Measurements from ENCODE around the gene EGFL8.

The EGFL8 gene

DNA sequence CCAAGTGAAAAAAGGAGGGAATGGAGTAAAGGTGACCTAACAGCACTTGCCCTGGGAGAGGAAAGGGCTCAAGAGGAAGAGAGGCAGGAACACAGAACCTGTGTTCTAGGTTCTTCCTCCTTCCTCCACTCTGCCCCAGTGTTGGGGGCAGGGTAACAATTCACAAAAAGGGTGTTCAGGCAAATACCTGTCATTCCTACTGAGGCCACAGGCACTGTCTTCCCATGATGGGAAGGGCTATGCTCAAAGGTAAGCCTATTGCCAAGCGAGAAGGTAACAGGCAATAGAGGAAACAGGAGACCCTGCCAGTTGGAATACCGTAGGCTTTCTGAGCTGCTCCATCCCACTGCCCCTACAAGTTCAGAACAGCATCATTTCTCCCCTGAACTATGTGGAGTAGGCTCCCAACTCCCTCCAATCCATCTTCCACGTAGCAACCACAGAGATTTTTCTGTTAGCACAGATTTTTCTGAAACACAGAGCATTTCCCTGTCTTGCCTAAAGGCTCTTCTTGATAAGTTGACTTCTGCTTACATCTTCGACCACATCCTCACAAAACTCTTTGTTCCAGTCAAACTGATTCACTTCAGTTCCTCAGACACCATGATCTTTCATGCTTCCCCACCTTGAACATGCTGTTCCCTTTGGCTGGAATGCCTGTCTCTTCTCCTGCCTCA lies 8.8 kb downstream of the EGFL8 start:
- TF ChIP-seq, protein P1, sequence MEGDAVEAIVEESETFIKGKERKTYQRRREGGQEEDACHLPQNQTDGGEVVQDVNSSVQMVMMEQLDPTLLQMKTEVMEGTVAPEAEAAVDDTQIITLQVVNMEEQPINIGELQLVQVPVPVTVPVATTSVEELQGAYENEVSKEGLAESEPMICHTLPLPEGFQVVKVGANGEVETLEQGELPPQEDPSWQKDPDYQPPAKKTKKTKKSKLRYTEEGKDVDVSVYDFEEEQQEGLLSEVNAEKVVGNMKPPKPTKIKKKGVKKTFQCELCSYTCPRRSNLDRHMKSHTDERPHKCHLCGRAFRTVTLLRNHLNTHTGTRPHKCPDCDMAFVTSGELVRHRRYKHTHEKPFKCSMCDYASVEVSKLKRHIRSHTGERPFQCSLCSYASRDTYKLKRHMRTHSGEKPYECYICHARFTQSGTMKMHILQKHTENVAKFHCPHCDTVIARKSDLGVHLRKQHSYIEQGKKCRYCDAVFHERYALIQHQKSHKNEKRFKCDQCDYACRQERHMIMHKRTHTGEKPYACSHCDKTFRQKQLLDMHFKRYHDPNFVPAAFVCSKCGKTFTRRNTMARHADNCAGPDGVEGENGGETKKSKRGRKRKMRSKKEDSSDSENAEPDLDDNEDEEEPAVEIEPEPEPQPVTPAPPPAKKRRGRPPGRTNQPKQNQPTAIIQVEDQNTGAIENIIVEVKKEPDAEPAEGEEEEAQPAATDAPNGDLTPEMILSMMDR (IDR thresholded peaks at IDR 0.05): no peak

DNA sequence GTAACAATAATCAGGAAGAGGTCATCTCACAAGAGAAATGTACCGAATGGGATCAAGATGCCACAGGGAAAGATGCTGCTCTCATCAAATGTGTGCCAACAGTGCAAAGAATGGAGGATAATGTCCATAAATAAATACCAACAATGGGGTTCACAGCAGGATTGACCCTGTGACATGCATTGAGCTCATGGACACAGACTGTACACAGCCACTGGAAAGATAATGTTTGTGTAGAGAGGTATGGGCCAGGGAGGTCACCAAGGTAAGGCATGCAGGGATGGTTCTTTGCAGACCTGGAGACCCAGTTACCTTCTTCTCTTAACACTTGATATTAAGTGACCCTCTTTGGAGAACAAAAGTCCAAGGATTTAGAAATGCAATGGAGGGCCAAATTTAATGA lies 10.0 kb downstream of the EGFL8 start:
- TF ChIP-seq, protein P1 (IDR thresholded peaks at IDR 0.05): no peak

DNA sequence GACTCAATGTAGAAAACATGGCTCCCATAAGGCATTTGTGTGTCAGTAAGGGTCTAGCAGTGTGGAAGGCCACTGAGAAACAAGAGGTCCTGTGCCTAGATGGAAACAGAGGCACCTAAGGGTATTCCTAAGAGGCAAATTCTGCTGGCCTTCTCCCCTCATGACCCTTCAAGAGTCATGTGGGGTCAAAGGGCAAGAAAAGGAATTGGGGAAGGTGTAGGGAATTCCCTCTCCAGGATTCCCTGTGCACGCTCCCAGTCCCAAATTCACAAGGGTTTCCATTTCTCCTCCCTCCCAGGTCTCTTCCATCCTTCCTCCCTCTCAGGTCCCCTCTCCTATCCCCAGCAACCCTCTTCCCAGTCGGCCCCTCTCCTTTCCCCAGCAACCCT lies 10.9 kb downstream of the EGFL8 start:
- TF ChIP-seq, protein P1 (IDR thresholded peaks at IDR 0.05): no peak

DNA sequence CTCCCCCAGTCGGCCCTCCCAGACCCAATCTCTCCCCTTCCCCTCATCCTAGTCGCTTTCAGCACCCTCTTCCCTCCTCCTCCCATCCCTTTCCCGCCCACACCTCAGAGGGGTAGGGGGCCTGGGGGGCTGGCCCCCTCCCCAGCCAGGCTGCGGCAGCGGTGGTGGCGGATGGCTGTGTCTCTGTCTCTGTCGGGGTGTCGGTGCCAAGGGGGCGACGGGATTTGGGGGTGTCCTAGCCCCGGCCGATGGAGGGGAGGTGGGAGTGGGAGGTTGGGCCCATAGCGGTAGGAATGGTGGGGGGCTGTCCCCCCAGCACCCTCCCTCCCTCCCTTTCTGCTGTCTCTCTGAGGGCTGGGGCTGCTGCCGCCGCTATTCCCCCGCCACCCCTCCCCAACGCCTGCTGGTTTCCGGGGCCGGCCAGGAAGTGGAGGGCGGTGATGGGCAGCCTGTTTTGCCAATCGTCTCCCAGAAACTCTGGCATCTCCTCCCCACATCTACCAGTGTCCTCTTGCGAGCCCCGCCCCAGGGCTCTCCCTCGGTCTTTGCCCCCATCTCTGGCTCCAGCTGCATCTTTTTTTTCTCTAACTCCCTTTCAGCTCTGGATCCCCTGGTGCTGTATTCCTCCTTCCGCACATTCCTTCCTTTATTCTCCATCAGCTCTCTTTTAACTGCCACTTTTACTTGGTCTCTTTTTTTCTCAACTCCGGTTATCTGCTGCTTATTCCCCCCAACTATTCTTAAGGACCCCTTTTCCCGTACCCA lies 11.5 kb downstream of the EGFL8 start, which contains the start of gene AGPAT1:
Gene AGPAT1 (minus strand): TSS at position 374 of the 765 bp plus-strand sequence. CDS start 4,588 bp downstream, outside the sequence.
- TF ChIP-seq, protein P1 (IDR thresholded peaks at IDR 0.05): no peak

DNA sequence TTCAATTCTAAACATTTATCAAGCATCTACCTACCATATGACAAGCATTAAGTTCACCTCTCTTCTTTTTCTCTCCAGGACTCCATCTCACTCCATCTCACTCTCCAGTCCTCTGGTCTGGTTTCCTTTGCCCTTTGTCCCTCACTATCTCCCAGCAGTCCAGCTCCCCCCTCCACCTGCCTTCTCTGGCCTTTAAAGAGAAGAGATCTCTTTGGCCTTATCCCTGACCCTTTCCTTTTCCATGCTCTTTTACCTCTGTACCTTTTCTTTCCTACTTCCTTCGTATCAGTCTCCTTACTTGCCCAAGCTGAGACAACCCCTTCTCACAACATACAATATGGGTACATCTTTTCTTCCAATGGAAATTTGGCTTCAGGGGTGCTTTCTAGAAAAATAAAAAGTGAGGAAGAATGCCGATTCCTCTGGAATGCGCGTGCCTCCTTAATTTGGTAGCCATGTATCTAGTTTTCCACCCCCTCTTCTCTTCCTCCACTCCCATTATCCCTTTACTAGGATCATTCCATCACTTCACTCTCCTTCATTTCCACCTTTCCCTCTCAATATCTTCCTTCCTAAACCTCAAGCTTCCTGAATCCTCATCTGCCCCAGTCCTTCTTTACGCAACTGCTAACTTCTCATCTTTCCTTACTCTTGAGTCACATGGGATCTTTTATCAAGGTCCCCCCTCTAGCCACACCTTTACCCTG lies 12.2 kb downstream of the EGFL8 start:
- TF ChIP-seq, protein P1 (IDR thresholded peaks at IDR 0.05): no peak

DNA sequence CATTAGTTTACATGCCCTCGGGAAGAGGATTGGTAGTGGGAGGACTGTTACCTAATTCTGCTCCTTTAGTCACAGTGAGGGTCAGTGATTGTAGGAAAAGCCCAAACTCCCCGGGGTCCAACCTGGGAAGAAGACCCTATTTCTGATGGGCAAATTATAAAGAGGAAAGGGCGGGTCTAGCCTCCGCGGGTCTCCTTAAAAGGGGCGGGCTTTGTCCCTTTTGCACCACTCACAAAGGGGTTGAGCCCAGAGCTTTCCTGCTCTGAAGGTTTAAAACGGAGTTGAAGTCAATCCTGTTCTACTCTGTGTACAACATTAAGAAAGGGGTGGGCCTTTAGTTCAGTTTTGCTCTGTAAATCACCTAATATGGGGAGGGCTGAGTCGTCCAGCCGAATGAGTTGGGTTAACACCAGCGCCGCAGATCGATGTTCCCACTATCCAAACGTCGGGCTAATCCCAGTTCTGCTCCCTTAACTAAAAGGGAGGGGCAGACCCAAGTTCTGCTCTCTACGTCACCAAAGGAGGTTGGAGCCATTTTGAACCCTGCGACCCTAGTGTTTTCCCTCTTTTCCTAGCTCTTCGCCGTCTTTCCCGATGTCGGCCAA lies 12.9 kb downstream of the EGFL8 start:
- TF ChIP-seq, protein P1 (IDR thresholded peaks at IDR 0.05): no peak

Data from LNCAP (cell line).